ENCODE measurements around the gene GDF7.

Gene GDF7

DNA sequence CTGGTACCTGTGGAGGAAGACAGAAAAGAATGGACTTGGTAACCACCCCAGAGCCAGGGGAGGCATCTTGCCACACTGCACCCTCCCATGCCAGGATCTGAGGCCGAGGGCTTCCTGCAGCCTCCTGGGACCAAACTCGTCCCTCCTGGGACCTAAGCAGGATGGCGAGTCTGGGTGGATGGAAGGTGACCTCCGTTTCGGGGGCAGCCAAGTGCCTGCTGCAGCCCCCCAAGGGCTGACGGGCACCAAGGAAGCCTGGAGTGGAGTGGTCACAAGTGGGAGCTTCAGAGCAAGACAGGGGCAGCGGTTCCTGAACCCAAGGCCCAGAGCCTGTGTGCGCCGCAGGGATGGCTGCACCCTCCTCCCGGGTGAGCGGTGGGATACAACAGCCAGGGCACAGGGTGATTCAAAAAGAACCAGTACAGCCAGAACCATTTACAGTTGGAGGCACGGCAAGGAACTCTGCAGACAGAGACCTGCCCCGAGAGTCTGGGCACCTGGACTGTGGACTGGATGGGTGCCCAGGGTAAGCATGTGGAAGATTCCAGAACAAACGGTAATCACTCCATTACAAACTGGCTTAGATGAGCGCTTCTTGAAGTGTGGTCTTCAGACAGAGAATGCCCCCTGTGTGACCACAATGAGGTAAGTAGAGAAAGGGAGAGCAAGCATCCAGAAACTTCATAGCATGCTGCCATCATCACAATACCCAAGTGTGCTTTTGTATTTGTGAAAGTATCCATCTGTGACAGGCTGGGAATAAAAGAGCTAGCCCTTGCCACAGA is 28.1 kb upstream of the GDF7 start:
- Histone ChIP-seq H3K9me3 (ENCODE audit: control insufficient read depth, low read length) (no peaks in the 10 kb centered on the region), H3K9ac (ENCODE audit: low read length) (no peak overlapping the region), H3K27me3 (replicated peaks; ENCODE audit: control insufficient read depth, insufficient read depth, low read length) (no peaks in the 10 kb centered on the region), H3K36me3 (ENCODE audit: control insufficient read depth, insufficient read depth, low read length, severe bottlenecking) (peaks cover 23% of the 10 kb centered on the region), H3K4me3 (ENCODE audit: low read length) (no peak overlapping the region), H3K4me1 (ENCODE audit: control insufficient read depth, insufficient read depth, low read length) (peaks cover 38% of the 10 kb centered on the region)
- no peak for DNase-seq (ENCODE audit: low read depth)

- no peak for DNase-seq (ENCODE audit: low read depth)
- Histone ChIP-seq H3K4me3 (ENCODE audit: low read length) (no peak overlapping the region), H3K9ac (ENCODE audit: low read length) (no peak overlapping the region), H3K27me3 (replicated peaks; ENCODE audit: control insufficient read depth, insufficient read depth, low read length) (no peaks in the 10 kb centered on the region), H3K36me3 (ENCODE audit: control insufficient read depth, insufficient read depth, low read length, severe bottlenecking) (peaks cover 36% of the 10 kb centered on the region), H3K9me3 (ENCODE audit: control insufficient read depth, low read length) (no peaks in the 10 kb centered on the region), H3K4me1 (ENCODE audit: control insufficient read depth, insufficient read depth, low read length) (peaks cover 21% of the 10 kb centered on the region)
These were observed 26.4 kb upstream of the GDF7 start for GRCh38 chr2:20640411-20641122.

- H3K9ac ChIP-seq (ENCODE audit: low read length), result no peak overlapping the region
- H3K4me3 ChIP-seq (ENCODE audit: low read length), result no peak overlapping the region
- DNase-seq (ENCODE audit: low read depth), result no peak
- no peaks in the 10 kb centered on the region for H3K27me3 ChIP-seq (replicated peaks; ENCODE audit: control insufficient read depth, insufficient read depth, low read length)
- peaks cover 14% of the 10 kb centered on the region for H3K4me1 ChIP-seq (ENCODE audit: control insufficient read depth, insufficient read depth, low read length)
- peaks cover 36% of the 10 kb centered on the region for H3K36me3 ChIP-seq (ENCODE audit: control insufficient read depth, insufficient read depth, low read length, severe bottlenecking)
- H3K9me3 ChIP-seq (ENCODE audit: control insufficient read depth, low read length), result no peaks in the 10 kb centered on the region
These were observed 25.6 kb upstream of the GDF7 start for GRCh38 chr2:20641123-20641985.

DNA sequence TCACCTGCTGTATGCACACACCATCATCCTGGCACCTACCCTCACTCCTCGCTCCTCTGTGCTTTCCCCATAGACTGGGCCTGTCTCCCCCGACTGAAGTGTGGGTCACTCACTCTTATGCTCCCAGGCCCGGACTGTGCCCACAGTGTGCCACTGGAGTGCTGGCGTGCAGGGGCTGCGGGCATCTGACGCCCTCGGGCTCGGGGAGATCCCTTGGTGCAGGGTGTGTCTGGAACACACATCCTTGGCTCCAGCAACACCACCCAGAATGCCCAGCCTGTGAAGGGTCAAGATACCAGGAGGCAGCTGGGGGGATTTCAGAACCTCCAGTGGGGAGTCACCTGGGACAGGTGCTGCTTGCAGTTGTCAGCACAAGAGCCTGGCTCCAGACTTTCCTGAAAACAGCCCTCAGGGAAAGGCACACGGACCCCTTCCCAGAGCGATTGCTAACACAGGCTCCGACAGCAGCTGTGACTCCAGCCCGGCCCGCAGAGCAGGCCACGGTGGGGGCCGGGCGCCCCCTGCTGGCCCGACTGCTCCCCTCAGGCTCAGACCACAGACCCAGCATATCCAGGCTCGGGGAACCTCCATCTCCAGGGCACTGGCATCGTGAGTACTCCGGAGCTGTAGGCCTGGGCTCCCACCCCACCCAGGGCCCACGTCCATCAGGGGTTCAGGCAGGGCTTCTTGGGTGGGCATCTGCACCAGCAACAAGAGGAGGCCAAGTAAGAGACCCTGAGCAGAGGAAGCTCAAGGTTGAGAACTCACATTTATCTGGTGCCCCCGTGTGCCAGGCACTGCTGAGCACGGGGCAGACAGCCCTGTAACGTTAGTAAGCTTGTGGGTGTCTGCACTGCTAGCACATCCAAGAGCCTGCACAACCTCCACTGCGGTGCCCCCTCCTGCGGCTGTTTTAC is 24.6 kb upstream of the GDF7 start:
- Histone ChIP-seq H3K4me3 (ENCODE audit: low read length) (no peak overlapping the region), H3K9me3 (ENCODE audit: control insufficient read depth, low read length) (no peaks in the 10 kb centered on the region), H3K27me3 (replicated peaks; ENCODE audit: control insufficient read depth, insufficient read depth, low read length) (no peaks in the 10 kb centered on the region), H3K4me1 (ENCODE audit: control insufficient read depth, insufficient read depth, low read length) (peaks cover 12% of the 10 kb centered on the region), H3K36me3 (ENCODE audit: control insufficient read depth, insufficient read depth, low read length, severe bottlenecking) (peaks cover 34% of the 10 kb centered on the region), H3K9ac (ENCODE audit: low read length) (peak overlapping the region; percentile 32)
- DNase-seq (ENCODE audit: low read depth), result peak; percentile 83

GRCh38 chr2:20643060-20643459 is 23.9 kb upstream of the GDF7 start:
- H3K27me3 ChIP-seq (replicated peaks; ENCODE audit: control insufficient read depth, insufficient read depth, low read length), result no peaks in the 10 kb centered on the region
- peaks cover 28% of the 10 kb centered on the region for H3K36me3 ChIP-seq (ENCODE audit: control insufficient read depth, insufficient read depth, low read length, severe bottlenecking)
- H3K4me1 ChIP-seq (ENCODE audit: control insufficient read depth, insufficient read depth, low read length), result peaks cover 12% of the 10 kb centered on the region
- H3K9ac ChIP-seq (ENCODE audit: low read length), result no peak overlapping the region
- no peak overlapping the region for H3K4me3 ChIP-seq (ENCODE audit: low read length)
- H3K9me3 ChIP-seq (ENCODE audit: control insufficient read depth, low read length), result no peaks in the 10 kb centered on the region
- DNase-seq (ENCODE audit: low read depth), result no peak

DNA sequence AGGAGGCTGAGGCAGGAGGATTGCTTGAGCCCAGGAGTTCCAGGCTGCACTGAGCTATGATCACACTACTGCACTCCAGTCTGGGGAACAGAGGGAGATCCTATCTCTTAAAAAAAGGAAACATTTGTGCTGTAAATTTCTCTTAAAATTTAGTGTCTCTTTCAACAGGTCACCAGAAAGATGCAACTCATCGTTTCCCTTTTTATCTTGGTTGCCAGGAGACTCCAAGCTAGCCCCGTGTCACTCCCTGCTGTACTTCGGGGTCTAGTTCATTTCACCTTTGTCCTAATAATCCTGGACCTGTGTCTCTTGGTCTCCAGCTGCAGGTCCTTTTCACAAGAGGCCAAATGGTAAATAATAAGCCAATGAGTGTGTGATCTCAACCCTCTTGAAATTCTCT is 23.1 kb upstream of the GDF7 start:
- no peaks in the 10 kb centered on the region for H3K27me3 ChIP-seq (replicated peaks; ENCODE audit: control insufficient read depth, insufficient read depth, low read length)
- H3K4me1 ChIP-seq (ENCODE audit: control insufficient read depth, insufficient read depth, low read length), result peaks cover 12% of the 10 kb centered on the region
- peaks cover 24% of the 10 kb centered on the region for H3K36me3 ChIP-seq (ENCODE audit: control insufficient read depth, insufficient read depth, low read length, severe bottlenecking)
- H3K9ac ChIP-seq (ENCODE audit: low read length), result no peak overlapping the region
- H3K9me3 ChIP-seq (ENCODE audit: control insufficient read depth, low read length), result no peaks in the 10 kb centered on the region
- no peak for DNase-seq (ENCODE audit: low read depth)
- no peak overlapping the region for H3K4me3 ChIP-seq (ENCODE audit: low read length)

- H3K4me3 ChIP-seq (ENCODE audit: low read length), result no peak overlapping the region
- peaks cover 22% of the 10 kb centered on the region for H3K4me1 ChIP-seq (ENCODE audit: control insufficient read depth, insufficient read depth, low read length)
- no peaks in the 10 kb centered on the region for H3K27me3 ChIP-seq (replicated peaks; ENCODE audit: control insufficient read depth, insufficient read depth, low read length)
- H3K36me3 ChIP-seq (ENCODE audit: control insufficient read depth, insufficient read depth, low read length, severe bottlenecking), result peaks cover 16% of the 10 kb centered on the region
- no peak for DNase-seq (ENCODE audit: low read depth)
- no peak overlapping the region for H3K9ac ChIP-seq (ENCODE audit: low read length)
- no peaks in the 10 kb centered on the region for H3K9me3 ChIP-seq (ENCODE audit: control insufficient read depth, low read length)
These were observed 21.6 kb upstream of the GDF7 start for GRCh38 chr2:20645301-20645701.

DNA sequence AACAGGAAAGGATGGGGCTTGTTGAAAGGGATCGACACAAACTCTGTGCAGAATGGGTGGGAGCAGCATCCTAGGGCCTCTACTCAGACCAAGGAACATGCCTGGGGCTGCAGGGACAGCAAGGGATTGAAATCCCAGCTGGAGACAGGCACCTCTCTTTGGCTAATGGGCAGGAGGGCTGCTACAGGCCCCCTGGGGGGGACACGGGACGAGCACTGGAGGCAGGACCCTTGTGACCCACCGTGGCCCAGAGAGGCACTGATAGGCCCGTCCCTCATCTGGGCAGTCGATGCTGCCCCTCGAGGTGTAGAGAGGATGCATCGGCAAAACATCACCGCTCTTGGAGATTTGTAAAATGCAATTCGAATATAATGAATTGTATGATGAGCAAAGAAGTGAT is 21.2 kb upstream of the GDF7 start:
- H3K9me3 ChIP-seq (ENCODE audit: control insufficient read depth, low read length), result no peaks in the 10 kb centered on the region
- no peak for DNase-seq (ENCODE audit: low read depth)
- H3K9ac ChIP-seq (ENCODE audit: low read length), result no peak overlapping the region
- no peak overlapping the region for H3K4me3 ChIP-seq (ENCODE audit: low read length)
- H3K36me3 ChIP-seq (ENCODE audit: control insufficient read depth, insufficient read depth, low read length, severe bottlenecking), result peaks cover 16% of the 10 kb centered on the region
- peaks cover 22% of the 10 kb centered on the region for H3K4me1 ChIP-seq (ENCODE audit: control insufficient read depth, insufficient read depth, low read length)
- H3K27me3 ChIP-seq (replicated peaks; ENCODE audit: control insufficient read depth, insufficient read depth, low read length), result no peaks in the 10 kb centered on the region

DNA sequence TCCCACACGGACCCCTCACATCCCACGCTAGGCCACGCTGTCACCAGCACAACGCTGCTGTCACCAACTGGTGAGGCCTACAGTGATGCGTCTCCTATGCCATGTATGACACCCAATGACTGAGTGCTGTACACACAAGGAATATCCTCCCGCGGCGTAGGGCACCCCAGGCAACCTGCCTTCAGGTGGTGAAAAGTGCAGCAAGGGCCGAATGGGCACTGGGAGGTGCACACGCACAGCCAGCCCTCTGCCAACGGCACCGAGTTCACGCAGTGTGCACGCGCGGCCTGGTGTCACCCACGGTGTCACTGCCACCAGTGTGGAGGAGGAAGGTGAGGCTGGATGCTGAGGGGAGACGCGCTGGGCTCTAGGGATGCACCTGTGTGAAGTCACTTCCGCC is 20.5 kb upstream of the GDF7 start:
- Histone ChIP-seq H3K9ac (ENCODE audit: low read length) (no peak overlapping the region), H3K4me3 (ENCODE audit: low read length) (no peak overlapping the region), H3K9me3 (ENCODE audit: control insufficient read depth, low read length) (no peaks in the 10 kb centered on the region), H3K27me3 (replicated peaks; ENCODE audit: control insufficient read depth, insufficient read depth, low read length) (no peaks in the 10 kb centered on the region), H3K4me1 (ENCODE audit: control insufficient read depth, insufficient read depth, low read length) (peaks cover 20% of the 10 kb centered on the region), H3K36me3 (ENCODE audit: control insufficient read depth, insufficient read depth, low read length, severe bottlenecking) (peaks cover 16% of the 10 kb centered on the region)
- DNase-seq (ENCODE audit: low read depth), result no peak

GRCh38 chr2:20647211-20647610 is 19.7 kb upstream of the GDF7 start:
- H3K27me3 ChIP-seq (replicated peaks; ENCODE audit: control insufficient read depth, insufficient read depth, low read length), result no peaks in the 10 kb centered on the region
- no peak overlapping the region for H3K9ac ChIP-seq (ENCODE audit: low read length)
- no peak for DNase-seq (ENCODE audit: low read depth)
- H3K4me1 ChIP-seq (ENCODE audit: control insufficient read depth, insufficient read depth, low read length), result peaks cover 15% of the 10 kb centered on the region
- no peaks in the 10 kb centered on the region for H3K9me3 ChIP-seq (ENCODE audit: control insufficient read depth, low read length)
- no peak overlapping the region for H3K4me3 ChIP-seq (ENCODE audit: low read length)
- H3K36me3 ChIP-seq (ENCODE audit: control insufficient read depth, insufficient read depth, low read length, severe bottlenecking), result peaks cover 16% of the 10 kb centered on the region

Measured in adipocyte (in vitro differentiated cells).